AG08395 (cell line): ENCODE measurements around the gene ASIC2.
A peak's percentile ranks its signal among the peaks of the same experiment; 100 is the strongest.
"Not testable (repeated sequence)": the region's sequence is repeated elsewhere in the genome, so short reads cannot be mapped to it uniquely, and the experiment has no call there.

Source experiments
- DNase-seq: peaks from one replicate; pipeline ENCODE4 v3.0.0; 2012; ENCODE audit warnings: mixed read lengths, low spot score

Gene ASIC2

GRCh38 chr17:33019161-33019890 lies 273.8 kb downstream of the ASIC2 start:
- DNase-seq: no peak

- DNase-seq: no peak
These were observed 275.7 kb downstream of the ASIC2 start for GRCh38 chr17:33017366-33017765.

DNA sequence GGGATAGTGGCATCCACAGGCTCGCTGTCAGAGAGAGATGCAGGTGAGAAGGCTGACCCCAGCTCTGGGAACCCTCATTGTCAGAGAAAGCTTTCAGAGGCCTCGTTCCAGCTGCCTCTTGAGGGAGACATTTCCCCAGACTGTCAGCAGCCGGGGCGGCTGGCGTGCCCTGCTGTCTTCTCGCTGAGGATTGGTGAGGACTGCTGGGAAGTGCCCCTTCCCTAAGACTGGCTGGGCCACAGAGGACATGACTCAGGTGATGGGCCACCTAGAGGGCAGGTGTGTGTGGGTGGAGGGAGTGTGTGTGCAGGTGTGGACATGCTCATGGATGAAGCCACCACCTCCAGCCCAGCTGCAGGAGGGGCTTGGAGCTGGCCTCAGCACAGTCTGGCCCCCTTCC lies 276.2 kb downstream of the ASIC2 start:
- no peak for DNase-seq

- no peak for DNase-seq
These were observed 277.3 kb downstream of the ASIC2 start for GRCh38 chr17:33015716-33016346.

GRCh38 chr17:33014751-33015150 lies 278.3 kb downstream of the ASIC2 start:
- no peak for DNase-seq

DNA sequence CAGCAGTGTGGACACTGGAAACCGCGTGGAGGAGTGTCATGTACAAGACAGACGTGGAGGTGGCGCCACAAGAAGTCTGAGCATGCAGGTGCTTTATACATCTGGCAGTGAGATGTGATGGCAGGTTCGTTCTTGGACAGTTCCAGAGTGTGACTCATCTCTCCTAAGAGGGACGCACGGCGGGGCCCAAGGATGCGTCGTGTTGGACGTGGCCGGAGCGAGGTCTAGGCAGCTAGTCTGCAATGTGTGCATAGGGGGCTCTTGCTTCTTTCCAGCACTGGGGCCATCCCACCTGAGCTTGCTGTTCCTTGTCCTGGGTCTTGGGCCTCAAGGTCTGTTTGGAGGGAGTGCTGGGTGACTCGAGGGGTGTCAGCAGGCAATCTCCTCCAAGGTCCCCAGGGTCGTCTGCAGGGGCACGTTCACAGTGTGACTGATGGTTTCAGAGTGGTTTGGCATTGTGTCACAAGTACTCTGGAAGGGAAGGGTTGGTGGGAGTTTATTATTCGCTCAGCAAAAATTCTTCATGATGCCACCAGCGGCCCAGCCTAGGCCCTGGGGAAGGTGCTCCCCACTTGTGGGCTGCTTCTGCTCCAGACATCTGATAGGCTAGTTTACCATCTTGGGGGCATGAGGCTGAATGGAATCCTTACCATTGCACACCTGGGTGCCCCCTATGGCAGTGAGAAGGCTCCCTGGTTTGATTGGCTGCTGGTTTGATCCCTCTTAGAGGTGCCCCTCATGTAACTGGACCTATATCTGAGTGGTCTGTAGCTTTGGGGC lies 279.3 kb downstream of the ASIC2 start:
- no peak for DNase-seq

DNA sequence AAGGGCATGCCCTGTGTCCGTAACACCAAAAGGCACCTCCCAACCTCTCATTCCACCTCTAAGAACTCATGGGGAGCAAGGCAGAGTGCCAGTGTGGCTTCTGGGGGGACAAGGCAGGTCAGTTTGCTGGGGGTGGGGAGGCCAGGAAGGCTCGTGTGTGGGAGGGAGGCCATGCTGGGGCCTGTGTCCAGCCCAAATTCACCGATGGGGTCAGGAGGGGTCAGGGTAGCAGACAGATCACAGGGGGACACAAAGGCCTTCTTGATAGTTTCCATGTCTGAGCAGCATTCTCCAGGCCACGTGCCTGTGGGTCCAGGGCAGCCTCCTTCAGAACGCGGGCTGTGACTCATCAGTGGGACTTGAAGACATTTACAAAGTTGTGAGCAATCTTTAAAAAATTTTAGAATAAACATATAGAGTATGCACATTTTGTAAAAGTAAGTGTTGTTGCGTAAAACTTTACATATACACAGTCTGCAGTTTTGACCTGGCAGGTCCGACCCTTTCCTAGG lies 280.5 kb downstream of the ASIC2 start:
- peak; percentile 92 for DNase-seq

DNA sequence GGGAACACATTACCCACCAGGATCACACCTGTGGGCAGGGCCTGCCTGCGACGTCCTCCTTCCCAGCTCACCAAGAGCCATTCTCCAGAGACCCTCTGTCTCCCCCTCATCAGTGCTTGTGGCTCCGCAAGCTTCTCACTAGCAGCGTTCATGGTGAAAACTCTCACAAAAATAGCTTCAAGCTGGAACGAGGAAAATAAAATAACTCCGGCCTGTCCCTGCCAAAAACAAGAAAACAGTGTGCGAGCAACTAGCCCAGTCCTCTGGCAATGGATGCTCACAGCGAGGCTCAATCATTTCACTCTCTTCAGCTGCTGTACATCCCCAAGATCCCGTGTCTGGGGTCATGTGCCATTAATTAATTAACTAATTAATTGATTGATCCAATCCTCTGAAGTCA lies 283.5 kb downstream of the ASIC2 start:
- DNase-seq: no peak

- DNase-seq: no peak
These were observed 285.9 kb downstream of the ASIC2 start for GRCh38 chr17:33007186-33007585.

DNA sequence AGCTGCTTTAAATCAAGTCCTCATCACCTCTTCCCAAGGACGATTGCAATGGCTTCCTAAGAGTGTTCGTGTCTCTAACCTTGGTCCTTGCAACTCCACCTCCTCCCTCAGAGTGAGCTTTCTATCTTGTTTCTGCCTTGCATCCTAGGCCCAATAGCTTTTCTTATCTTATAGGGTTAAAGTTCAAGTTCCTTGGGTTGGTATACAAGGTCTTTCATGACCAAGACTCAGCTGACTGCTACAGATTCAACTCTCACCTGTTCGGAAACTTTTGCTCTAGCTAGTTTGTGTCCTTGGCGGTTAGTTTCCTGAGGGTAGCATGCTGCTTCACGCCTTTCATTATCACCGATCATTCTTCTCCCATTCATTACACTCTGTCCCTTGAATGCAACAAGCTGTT lies 290.8 kb downstream of the ASIC2 start:
- no peak for DNase-seq

DNA sequence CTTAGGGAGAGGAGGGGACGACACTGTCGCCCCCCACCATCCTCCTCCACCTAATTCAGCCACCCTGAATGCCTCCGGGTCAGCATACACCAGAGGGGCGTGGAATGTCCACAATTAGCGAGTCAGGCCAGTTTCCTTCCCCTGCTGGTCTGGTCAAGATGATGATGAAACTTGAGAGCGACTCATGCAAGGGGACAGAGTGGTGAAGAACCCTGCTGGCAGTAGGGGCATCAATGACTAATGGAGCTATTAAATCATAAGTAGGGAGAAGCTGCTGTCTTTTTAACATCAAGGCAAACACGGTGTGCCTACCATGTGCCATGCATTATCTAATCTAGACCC lies 294.2 kb downstream of the ASIC2 start:
- peak; percentile 81 for DNase-seq

GRCh38 chr17:32998111-32998886 lies 294.8 kb downstream of the ASIC2 start:
- DNase-seq: peak; percentile 87

- DNase-seq: no peak
These were observed 297.6 kb downstream of the ASIC2 start for GRCh38 chr17:32995416-32996045.

DNA sequence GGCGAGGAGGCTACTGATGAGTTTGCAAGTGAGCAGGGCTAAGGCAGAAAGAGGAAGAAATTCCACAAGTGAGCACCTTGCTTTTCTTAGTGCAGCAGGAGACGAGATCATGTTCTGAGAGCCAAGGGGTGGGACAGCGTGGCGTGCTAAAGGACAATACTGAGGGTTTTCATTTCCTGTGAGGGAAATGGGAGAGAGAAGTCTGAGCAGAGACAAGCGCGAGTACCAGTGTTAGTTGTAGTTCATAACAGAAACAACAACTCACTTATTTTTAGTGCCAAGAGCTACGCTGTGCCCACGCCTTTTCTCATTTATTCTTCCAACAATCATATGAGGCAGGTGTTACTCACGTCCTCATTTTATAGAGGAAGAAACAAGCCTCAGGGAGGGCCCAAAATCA lies 299.1 kb downstream of the ASIC2 start:
- no peak for DNase-seq

- DNase-seq: no peak
These were observed 300.6 kb downstream of the ASIC2 start for GRCh38 chr17:32992321-32993033.

GRCh38 chr17:32988481-32989101 lies 304.5 kb downstream of the ASIC2 start:
- no peak for DNase-seq

- DNase-seq: not testable (repeated sequence)
These were observed 305.2 kb downstream of the ASIC2 start for GRCh38 chr17:32987868-32988267.

DNA sequence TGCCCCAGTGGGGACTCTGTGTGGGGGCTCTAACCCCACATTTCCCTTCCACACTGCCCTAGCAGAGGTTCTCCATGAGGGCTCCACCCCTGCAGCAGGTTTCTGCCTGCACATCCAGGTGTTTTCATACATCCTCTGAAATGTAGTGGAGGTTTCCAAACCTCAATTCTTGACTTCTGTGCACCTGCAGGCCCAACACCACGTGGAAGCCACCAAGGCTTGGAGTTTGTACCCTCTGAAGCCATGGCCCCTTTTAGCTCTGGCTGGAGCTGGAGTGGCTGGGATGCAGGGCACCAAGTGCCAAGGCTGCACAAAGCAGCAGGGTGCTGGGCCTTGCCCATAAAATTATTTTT lies 305.7 kb downstream of the ASIC2 start:
- not testable (repeated sequence) for DNase-seq

DNA sequence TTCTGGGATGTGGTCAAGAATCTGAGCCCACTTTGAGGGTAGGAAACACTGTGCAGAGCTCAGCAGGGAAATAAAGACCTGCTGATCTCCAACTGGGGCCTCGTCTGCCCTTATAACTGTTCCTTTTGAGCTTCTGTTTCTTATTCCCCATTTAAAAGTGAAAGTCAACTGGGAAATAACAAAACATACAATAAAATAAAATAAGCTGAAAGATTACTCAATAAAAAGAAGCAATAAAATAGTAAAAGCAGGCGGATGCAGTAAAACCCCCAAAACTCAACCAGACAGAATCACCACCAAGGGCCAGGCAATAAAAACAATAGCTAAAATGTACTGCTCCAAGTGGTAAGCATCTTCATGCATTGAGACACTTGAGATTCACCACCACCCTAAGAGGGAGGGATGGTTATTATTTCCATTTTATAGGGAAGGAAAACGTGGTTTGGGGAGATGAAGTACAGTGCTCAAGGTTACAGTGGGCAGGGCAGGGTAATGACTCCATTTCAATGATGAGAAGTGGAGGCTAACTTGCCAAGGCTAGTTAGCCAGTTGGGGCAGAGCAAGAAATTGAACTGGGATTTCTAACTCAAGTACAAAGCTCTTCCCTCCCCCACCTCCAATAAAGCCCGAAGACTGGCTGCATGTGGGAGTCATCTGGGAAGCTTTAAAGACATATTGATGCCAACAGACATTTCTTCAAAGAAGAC lies 307.9 kb downstream of the ASIC2 start:
- peak; percentile 1 for DNase-seq

- not testable (repeated sequence) for DNase-seq
These were observed 311.5 kb downstream of the ASIC2 start for GRCh38 chr17:32981611-32982010.
